Fibroblast of skin of abdomen (primary cell): ENCODE results near the gene FAM78A.
"Not testable (repeated sequence)": the region's sequence is repeated elsewhere in the genome, so short reads cannot be mapped to it uniquely, and the experiment has no call there.

ENCODE experiments used
- DNase-seq: peaks from one replicate; pipeline ENCODE4 v3.0.0-alpha.2; 2013

The FAM78A gene

GRCh38 chr9:131263033-131263343 is 13.3 kb downstream of the FAM78A start:
- DNase-seq = not testable (repeated sequence)

GRCh38 chr9:131262327-131263032 is 13.8 kb downstream of the FAM78A start:
- no peak for DNase-seq

- no peak for DNase-seq
Observed at GRCh38 chr9:131260751-131261452, 15.4 kb downstream of the FAM78A start.

- DNase-seq = no peak
Observed at GRCh38 chr9:131259916-131260597, 16.3 kb downstream of the FAM78A start.

GRCh38 chr9:131259432-131259898 is 16.8 kb downstream of the FAM78A start:
- no peak for DNase-seq

- DNase-seq = no peak
Observed at GRCh38 chr9:131258698-131259431, 17.4 kb downstream of the FAM78A start.

- no peak for DNase-seq
Observed at GRCh38 chr9:131258186-131258585, 18.1 kb downstream of the FAM78A start.

- DNase-seq = no peak
Observed at GRCh38 chr9:131257266-131258025, 18.9 kb downstream of the FAM78A start.

- DNase-seq = no peak
Observed at GRCh38 chr9:131255676-131256197, 20.6 kb downstream of the FAM78A start.

- no peak for DNase-seq
Observed at GRCh38 chr9:131254626-131255025, 21.7 kb downstream of the FAM78A start.

- peak; percentile 74 for DNase-seq
Observed at GRCh38 chr9:131253891-131254491, 22.3 kb downstream of the FAM78A start.

GRCh38 chr9:131252120-131252519 is 24.2 kb downstream of the FAM78A start:
- no peak for DNase-seq

GRCh38 chr9:131246618-131247017 is 29.7 kb downstream of the FAM78A start:
- no peak for DNase-seq

- DNase-seq = not testable (repeated sequence)
Observed at GRCh38 chr9:131244331-131244730, 32.0 kb downstream of the FAM78A start.

GRCh38 chr9:131240047-131240921 is 36.0 kb downstream of the FAM78A start:
- DNase-seq = no peak

- no peak for DNase-seq
Observed at GRCh38 chr9:131239161-131239975, 36.9 kb downstream of the FAM78A start.

GRCh38 chr9:131238402-131239021 is 37.8 kb downstream of the FAM78A start:
- peak; percentile 68 for DNase-seq

GRCh38 chr9:131237931-131238401 is 38.3 kb downstream of the FAM78A start:
- DNase-seq = peak; percentile 79

- DNase-seq = no peak
Observed at GRCh38 chr9:131237291-131237690, 39.0 kb downstream of the FAM78A start.
